AG04450 (cell line): Measurements from ENCODE around the gene PGAM2. TPM values are rescaled to one million over a fixed set of nuclear protein-coding genes. Genes with fewer than 3 reads are reported as not detected.

Source experiments
- CTCF ChIA-PET: fragments of 300-600, 350-600 bp; formaldehyde crosslinking; extraction: SDS; loops from one replicate; lab custom pipeline; 2022; ENCODE audit warnings: antibody characterized with exemption, inconsistent platforms; lab: Charles Lee
- POLR2A ChIA-PET: fragments of 350-600 bp; formaldehyde crosslinking; extraction: SDS; loops from one replicate; lab custom pipeline; 2021; ENCODE audit warnings: antibody characterized with exemption, inconsistent platforms; lab: Yijun Ruan, JAX
- DNase-seq: peaks from one replicate; pipeline ENCODE4 v3.0.0-alpha.2; 2011; ENCODE audit warnings: low read depth, low spot score
- H3K27ac ChIP-seq: one replicate; pipeline ENCODE4 v1.5.1; 2012; ENCODE audit warnings: low read depth, low read length, control low read depth
- H3K27me3 ChIP-seq: one replicate; pipeline ENCODE4 v1.6.0; 2012; ENCODE audit warnings: low read length; ENCODE audit not compliant: control insufficient read depth, insufficient read depth
- H3K4me3 ChIP-seq: 2 replicates; pipeline ENCODE4 v1.5.1; 2011; ENCODE audit warnings: mild to moderate bottlenecking, low read depth, low read length, control low read depth
- H3K9me3 ChIP-seq: 2 replicates; pipeline ENCODE4 v1.5.1; 2012; ENCODE audit warnings: low read length; ENCODE audit not compliant: control insufficient read depth, insufficient read depth
- CTCF ChIP-seq: IDR thresholded peaks from 2 replicates; pipeline ENCODE4 v1.5.1; 2011; ENCODE audit warnings: low read depth, low read length, control low read depth, inconsistent platforms
- polyA plus RNA-seq: library from polyadenylated mRNA; depleted of rRNA; stranded (reverse); fragments of >200 nt; gene quantifications from 2 replicates; pipeline ENCODE4 v1.2.3, GENCODE V29; 2011

Gene PGAM2
- polyA plus RNA-seq, 1 experiment = not detected

- Histone ChIP-seq H3K4me3 (no peak overlapping the region), H3K9me3 (no peaks in the 10 kb centered on the region), H3K27me3 (no peaks in the 10 kb centered on the region), H3K27ac (peak overlapping the region; percentile 96)
- 0 out of 2 replicates have a peak, but pooled peaks have one; percentile 1 for TF ChIP-seq CTCF
- ChIA-PET POLR2A (interaction anchor here (0.6 to 1.5 kb wide), 8 partner anchors 12 to 939 kb away, joined by 3 to 8 read pairs (median 4); partner anchors contain the start of gene AEBP1), CTCF (interaction anchor here (0.9 kb wide), 1 partner anchor 17 kb away, joined by 3 read pairs; no protein-coding TSS in a partner anchor)
- no peak for DNase-seq
Observed at GRCh38 chr7:44087911-44088838, 22.8 kb upstream of the PGAM2 start.

- no peaks in the 10 kb centered on the region for H3K27me3 ChIP-seq
- no peak overlapping the region for H3K27ac ChIP-seq
- TF ChIP-seq CTCF = no peak
- ChIA-PET POLR2A (no interaction called here), CTCF (interaction anchor here (0.8 kb wide), 1 partner anchor 36 kb away, joined by 4 read pairs; the partner anchor contains the start of gene POLD2)
- no peak overlapping the region for H3K4me3 ChIP-seq
- no peak for DNase-seq
- no peaks in the 10 kb centered on the region; the same call in 1 of the 2 replicates for H3K9me3 ChIP-seq
Observed at GRCh38 chr7:44086627-44087026, 21.3 kb upstream of the PGAM2 start.

GRCh38 chr7:44085546-44085945 is 20.2 kb upstream of the PGAM2 start:
- Histone ChIP-seq H3K27ac (peak overlapping the region; percentile 31), H3K27me3 (no peaks in the 10 kb centered on the region), H3K4me3 (no peak overlapping the region), H3K9me3 (no peaks in the 10 kb centered on the region; the same call in 1 of the 2 replicates)
- POLR2A ChIA-PET = no interaction called here
- CTCF ChIA-PET = interaction anchor here (1.4 kb wide), 1 partner anchor 14 kb away, joined by 6 read pairs; no protein-coding TSS in a partner anchor
- DNase-seq = no peak
- no peak for TF ChIP-seq CTCF

GRCh38 chr7:44084701-44085100 is 19.3 kb upstream of the PGAM2 start:
- Histone ChIP-seq H3K27ac (peak overlapping the region; percentile 69), H3K27me3 (no peaks in the 10 kb centered on the region), H3K9me3 (no peaks in the 10 kb centered on the region; the same call in 1 of the 2 replicates), H3K4me3 (no peak overlapping the region)
- ChIA-PET POLR2A (interaction anchor here (0.9 kb wide), 1 partner anchor 31 kb away, joined by 4 read pairs; no protein-coding TSS in a partner anchor), CTCF (interaction anchor here (1.4 kb wide), 1 partner anchor 14 kb away, joined by 6 read pairs; no protein-coding TSS in a partner anchor)
- no peak for DNase-seq
- no peak for TF ChIP-seq CTCF
